Hematopoietic multipotent progenitor cell treated with erythropoietin and hydrocortisone succinate and interleukin-3 and kit ligand, for 8 days (in vitro differentiated cells): ENCODE measurements around the gene ZNRF3.
A peak's percentile ranks its signal among the peaks of the same experiment; 100 is the strongest.
"Not testable (repeated sequence)": the region's sequence is repeated elsewhere in the genome, so short reads cannot be mapped to it uniquely, and the experiment has no call there.

Experiments used
- DNase-seq: peaks from one replicate; pipeline ENCODE4 v3.0.0-alpha.2; 2015

ZNRF3 gene

GRCh38 chr22:29073618-29074275, 190.4 kb downstream of the ZNRF3 start:
- DNase-seq, result peak; percentile 41

GRCh38 chr22:29074276-29074772, 191.0 kb downstream of the ZNRF3 start:
- DNase-seq, result no peak

- DNase-seq, result no peak
Measured at GRCh38 chr22:29078036-29078868, 194.9 kb downstream of the ZNRF3 start.

DNA sequence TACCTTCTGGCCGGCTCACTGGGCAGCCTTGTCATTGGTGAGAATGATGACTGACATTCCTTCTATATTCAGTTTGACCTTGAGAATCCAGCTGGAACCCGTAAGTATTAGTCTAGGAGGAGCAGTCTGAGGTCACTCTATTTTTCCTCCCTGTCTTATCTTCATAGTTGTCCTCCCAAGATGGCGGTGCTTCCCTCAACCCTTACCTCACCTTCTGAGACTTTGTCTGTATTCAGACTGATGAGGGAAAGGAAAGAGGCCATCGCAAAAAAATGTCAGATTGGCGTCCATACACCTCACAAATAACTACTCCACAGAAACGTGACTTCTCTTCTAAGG, 195.5 kb downstream of the ZNRF3 start:
- DNase-seq, result no peak

DNA sequence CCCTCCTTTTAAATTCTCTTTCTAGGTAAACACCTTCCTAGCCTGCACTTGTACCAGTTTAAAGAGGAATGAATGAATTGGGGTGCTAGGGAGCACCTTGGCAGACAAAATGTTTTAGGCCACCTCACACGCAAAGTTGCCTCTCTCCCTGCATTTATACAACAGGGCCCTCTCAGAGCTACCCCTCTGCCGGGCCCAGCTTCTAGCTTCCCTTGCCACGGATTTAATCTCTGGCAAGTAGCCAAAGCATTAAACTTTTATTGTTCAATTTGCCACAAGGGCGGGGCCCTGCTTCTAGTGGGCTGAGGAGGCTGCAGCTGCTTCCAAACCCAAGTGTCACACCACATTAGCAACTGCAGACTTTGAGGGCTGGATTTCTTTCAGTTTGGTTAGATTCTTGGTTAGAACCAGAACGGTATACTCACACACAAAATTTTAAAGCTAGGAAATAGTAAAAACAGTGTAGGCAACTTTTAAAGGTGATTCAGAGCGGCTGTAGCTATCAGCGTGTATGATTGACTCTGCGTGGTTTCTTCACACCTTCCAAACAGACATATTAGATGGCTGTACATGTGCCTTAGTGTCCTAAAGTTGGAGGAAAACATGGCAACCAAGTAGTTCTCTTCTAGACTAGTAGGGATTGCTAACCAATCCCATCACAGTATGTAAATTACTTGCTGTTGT, 196.0 kb downstream of the ZNRF3 start:
- peak; percentile 91 for DNase-seq

GRCh38 chr22:29080106-29080975, 197.0 kb downstream of the ZNRF3 start:
- DNase-seq, result no peak

GRCh38 chr22:29081517-29082236, 198.3 kb downstream of the ZNRF3 start:
- peak; percentile 49 for DNase-seq

DNA sequence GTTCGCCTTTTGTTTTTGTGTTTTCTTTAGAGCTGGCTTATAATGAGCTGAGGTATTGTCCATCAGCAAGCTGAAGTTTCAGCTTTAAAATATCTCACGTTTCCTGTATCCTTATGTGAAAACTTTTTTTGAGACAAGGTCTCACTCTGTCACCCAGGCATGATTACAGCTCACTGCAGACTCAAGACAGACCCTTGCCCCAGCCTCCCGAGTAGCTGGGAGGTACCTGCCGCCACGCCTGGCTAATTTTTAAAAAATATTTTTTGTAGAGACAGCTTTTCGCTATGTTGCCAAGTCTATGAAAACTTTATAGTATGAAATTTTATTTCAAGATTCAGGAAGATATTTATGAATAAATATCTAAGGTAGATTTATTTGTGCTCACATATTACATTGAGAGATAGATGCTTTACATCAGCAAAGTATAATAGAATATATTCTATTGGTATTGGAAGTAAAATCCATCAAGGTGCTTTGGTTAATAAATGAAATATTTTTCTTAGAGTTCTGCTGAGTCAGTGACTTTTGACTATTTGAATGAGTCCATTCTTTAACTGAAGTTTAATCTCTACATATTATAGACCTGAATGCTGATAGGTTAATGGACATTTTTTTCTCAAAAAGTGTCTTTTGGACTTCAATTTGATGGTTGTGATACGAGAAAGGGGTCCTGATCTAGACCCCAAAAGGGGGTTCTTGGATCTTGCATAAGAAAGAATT, 199.6 kb downstream of the ZNRF3 start:
- DNase-seq, result no peak

DNA sequence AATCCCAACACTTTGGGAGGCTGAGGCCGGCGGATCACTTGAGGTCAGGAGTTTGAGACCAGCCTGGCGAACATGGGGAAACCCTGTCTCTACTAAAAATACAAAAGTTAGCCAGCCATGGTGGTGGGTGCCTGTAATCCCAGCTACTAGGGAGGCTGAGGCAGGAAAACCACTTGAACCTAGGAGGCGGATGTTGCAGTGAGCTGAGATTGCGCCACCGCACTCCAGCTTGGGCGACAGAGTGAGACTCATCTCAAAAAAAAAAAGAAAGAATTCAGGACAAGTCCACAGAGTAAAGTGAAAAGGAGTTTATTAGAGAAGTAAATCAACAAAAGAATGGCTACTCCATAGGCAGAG, 200.2 kb downstream of the ZNRF3 start:
- DNase-seq, result not testable (repeated sequence)

GRCh38 chr22:29083933-29084591, 200.7 kb downstream of the ZNRF3 start:
- DNase-seq, result peak; percentile 74

DNA sequence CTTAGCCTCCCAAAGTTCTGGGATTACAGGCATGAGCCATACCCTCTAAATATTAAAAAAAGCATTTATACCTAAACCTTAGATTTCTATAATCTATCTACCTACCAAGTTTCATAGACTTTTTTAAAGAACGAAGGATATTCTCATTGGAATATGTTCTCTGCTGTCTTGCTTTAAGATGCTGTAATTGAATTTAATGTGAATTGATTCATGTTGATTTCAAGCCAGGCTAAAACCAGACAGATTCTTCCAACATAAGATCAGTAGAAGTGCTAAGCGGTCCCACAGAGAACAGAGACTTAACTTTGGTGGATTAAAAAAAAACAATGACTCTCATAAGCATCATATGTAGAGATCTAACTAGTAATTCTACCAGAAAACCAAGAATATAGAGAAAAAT, 203.6 kb downstream of the ZNRF3 start:
- DNase-seq, result no peak

- peak; percentile 57 for DNase-seq
Measured at GRCh38 chr22:29088809-29089208, 205.4 kb downstream of the ZNRF3 start.

- DNase-seq, result peak; percentile 63
Measured at GRCh38 chr22:29089507-29089906, 206.1 kb downstream of the ZNRF3 start.

DNA sequence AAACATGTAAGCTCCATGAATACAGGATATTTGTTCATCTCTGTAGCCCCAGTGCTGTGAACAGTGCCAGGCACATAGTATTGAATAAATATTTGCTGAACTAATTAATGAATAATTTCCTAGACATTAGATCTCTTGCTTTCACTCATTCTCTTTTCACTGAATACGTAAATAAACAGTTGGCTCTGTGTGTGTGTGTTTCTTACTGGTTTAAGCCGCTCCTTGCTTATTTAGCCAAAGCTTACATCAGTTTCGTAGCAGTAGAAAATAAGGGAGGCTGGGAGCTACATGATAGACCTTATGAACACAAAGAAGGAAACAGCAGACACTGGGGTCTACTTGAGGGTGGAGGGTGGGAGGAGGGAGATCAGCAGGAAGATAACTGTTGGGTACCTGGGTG, 206.7 kb downstream of the ZNRF3 start:
- no peak for DNase-seq

DNA sequence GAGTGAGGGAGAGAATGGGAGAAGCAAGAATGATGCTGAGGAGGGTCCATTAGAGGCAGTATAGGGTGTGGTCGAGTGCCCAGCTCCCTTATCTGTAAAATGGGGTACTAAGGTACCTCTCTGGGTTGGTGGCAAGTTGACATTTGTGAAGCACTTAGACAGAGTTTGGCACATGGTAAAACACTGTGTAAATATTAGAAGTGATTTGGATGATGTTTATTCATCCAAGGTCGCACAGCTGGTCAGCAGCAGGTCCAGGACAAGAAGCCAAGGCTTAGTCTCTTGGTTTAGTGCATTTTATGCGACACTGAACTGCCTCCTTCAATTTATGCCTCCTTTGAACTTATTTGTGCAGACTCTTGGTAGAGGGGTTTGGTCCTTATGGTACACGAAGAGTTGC, 208.9 kb downstream of the ZNRF3 start:
- no peak for DNase-seq

DNA sequence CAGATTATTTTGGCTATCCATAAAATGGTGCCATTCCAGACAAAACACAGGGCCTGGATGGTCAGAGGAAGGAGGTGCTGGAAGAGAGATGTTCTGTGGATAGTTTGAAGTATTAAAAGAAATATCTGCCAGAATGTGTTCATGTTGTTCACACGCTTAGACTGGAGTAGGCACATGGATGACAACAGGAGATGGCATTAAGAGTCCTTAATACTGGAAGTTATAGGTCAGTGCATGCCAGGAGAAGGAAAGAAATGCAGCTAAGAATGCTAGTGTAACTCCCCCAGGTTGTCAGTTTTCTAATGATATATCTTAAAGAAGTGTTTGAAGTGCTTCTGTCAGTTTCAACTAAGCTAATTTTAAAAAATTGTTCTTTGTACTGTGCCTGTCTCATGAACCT, 209.7 kb downstream of the ZNRF3 start:
- no peak for DNase-seq

DNA sequence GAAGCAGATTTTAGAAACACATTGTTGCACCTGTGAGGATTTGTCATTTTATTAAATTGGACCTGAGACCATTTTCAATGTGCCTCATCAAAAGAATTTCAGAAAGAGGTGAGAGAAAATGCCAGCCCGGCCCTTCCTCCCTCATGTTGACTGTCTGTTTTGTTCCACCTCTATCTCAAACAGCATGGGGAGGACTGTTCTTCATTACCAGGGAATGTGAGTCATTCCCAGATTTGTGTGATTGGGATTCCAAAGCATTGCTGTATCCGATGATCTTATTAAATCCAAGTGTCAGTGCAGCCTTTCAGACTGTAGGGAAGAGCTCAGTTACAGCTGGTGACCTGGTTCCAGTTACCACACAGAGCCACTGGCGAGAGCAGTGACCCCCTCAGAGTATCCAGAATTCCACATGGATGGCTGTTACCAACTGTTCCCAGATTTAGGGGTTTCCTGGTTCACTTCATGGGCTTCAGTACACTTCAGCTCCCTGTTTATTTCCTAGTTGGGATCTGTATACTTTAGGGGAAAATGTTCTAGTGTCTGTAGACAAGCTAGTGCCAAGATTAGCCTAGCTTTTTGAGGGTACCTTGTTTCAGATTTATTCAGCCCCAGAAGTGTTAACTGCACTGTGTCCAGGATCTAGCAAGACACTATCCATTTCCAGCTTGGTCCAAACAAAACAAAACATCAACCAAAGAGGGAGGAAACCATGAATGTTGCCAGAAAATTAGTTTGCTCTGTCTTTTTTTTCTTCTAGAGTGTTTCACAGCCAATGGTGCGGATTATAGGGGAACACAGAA, 210.3 kb downstream of the ZNRF3 start:
- DNase-seq, result no peak

DNA sequence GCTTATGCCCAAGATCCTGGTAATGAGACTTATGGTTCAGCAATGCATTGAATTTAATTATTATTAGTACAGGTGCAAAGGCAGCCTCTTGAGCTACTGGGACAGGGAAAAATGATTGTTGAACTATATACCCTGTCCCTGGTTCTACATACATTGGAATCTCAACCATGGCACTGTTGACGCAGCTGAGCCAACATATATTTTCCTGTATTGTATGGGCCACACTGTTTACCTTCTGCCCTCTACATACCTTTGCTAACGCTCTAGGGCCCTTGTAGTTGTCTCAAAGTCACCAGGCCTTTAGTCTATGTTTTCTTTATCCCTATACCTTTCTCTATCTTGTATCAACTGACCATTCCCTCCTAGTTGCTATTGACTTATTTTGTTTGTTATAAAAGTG, 212.1 kb downstream of the ZNRF3 start:
- DNase-seq, result no peak

- peak; percentile 98 for DNase-seq
Measured at GRCh38 chr22:29096736-29097669, 213.6 kb downstream of the ZNRF3 start.
